NCI-H524 (cell line): Measurements from ENCODE around the gene OSTF1.

Experiments
- DNase-seq, 2 experiments: peaks; one replicate each; lab custom pipeline; 2025; lab: John Stamatoyannopoulos, UW

The OSTF1 gene

GRCh38 chr9:75167281-75167680 is 79.0 kb downstream of the OSTF1 start:
- DNase-seq, result no peak

- no peak for DNase-seq
These were observed 80.2 kb downstream of the OSTF1 start for GRCh38 chr9:75168270-75169178.

- DNase-seq, result no peak
These were observed 81.3 kb downstream of the OSTF1 start for GRCh38 chr9:75169623-75170022.

DNA sequence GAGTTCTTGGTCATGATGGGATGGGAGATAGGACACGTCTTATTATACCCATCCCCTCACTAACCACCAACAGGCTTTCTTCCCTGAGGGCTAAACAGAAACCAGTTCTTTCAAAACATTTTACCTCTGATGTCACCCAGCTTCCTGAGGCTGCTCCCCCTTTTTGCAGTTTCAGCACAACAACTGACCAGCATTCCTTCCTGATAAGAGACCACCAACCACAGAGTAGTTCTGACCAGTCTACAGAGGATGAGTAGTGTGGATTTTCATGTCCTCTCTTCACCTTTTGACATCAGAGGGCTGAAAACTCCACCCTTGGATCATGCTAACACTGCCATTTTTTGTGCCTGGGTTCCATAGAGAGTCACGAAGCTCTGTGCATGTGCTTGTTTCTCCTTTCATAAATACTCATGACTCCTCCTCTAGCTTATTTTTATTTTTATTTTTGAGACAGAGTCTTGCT is 82.6 kb downstream of the OSTF1 start:
- no peak for DNase-seq

DNA sequence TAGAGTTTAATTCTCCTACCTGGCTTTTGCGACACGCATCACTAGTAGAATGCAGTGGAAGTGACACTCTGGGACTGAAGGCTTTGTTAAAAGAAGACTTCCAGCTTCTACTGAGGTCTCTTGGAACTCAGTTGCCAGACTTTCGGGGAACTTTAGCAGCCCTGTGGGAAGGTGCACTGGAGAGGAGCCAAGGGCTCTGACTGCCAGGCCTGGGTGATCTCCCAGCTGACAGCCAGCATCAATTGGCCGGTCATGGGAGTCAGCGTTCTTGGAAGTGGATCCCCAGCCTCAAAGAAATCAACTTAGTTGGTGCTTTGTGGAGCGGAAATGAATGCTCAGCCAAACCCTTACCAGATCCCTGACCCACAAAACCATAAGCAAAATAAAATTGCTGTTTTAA is 87.1 kb downstream of the OSTF1 start:
- no peak for DNase-seq

GRCh38 chr9:75176037-75176436 is 87.7 kb downstream of the OSTF1 start:
- DNase-seq, result no peak

GRCh38 chr9:75181750-75182149 is 93.4 kb downstream of the OSTF1 start:
- no peak for DNase-seq

- no peak for DNase-seq
These were observed 95.0 kb downstream of the OSTF1 start for GRCh38 chr9:75183306-75183705.

GRCh38 chr9:75184471-75184870 is 96.2 kb downstream of the OSTF1 start:
- no peak for DNase-seq

- peak in 1 of 2 experiments; percentile 18 for DNase-seq
These were observed 97.4 kb downstream of the OSTF1 start for GRCh38 chr9:75185585-75186170.

GRCh38 chr9:75186767-75187380 is 98.6 kb downstream of the OSTF1 start:
- no peak for DNase-seq

GRCh38 chr9:75188756-75189155 is 100.4 kb downstream of the OSTF1 start:
- DNase-seq, result no peak

DNA sequence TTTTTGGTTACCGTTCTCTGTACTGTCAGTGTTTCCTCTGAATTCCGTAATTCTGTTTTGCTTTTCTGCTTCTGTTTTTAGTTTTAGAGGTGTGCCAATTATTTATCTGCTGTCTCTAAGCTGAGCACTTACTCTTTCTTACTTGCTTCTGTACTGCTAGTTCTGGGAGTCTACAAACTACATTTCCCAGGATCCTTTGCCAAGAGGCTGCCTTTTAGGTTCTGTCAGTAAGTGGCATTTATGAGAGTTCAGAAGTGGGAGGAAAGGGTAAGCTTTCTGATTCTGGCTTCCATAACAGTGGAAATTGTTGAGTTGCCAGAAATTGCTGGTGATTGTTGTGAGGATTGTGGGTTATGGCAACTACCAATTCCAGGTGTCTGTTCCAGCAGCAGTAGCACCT is 102.4 kb downstream of the OSTF1 start:
- DNase-seq, result peak in 1 of 2 experiments; percentile 0
